Stimulated activated CD4-positive, alpha-beta T cell treated with anti-CD3 and anti-CD28 coated beads, Interleukin-12 subunit alpha, Interleukin-12 subunit beta, amount 100 ng/mL, for 48 hours (primary cell): ENCODE results near the gene PML.

Experiments
- DNase-seq, 3 donors: peaks; one replicate each; pipeline ENCODE4 v3.0.0-alpha.2; 2020; ENCODE audit warnings: low read depth in 2 of 3, low spot score in 1 of 3

Gene PML

GRCh38 chr15:74007820-74008371 is 13.4 kb downstream of the PML start:
- no peak for DNase-seq

- DNase-seq, result no peak
Observed at GRCh38 chr15:74008901-74009300, 14.4 kb downstream of the PML start.

GRCh38 chr15:74010929-74011540 is 16.5 kb downstream of the PML start:
- no peak for DNase-seq

- no peak for DNase-seq
Observed at GRCh38 chr15:74011610-74012009, 17.1 kb downstream of the PML start.

GRCh38 chr15:74013374-74013894 is 18.9 kb downstream of the PML start:
- no peak for DNase-seq

GRCh38 chr15:74019734-74020133 is 25.2 kb downstream of the PML start:
- DNase-seq, result no peak

- no peak for DNase-seq
Observed at GRCh38 chr15:74022706-74023470, 28.4 kb downstream of the PML start.

GRCh38 chr15:74024687-74025086 is 30.2 kb downstream of the PML start:
- DNase-seq, result no peak

GRCh38 chr15:74025436-74025835 is 30.9 kb downstream of the PML start:
- DNase-seq, result no peak

- DNase-seq, result no peak
Observed at GRCh38 chr15:74027688-74028087, 33.2 kb downstream of the PML start.

- DNase-seq, result no peak
Observed at GRCh38 chr15:74028646-74029045, 34.1 kb downstream of the PML start.

GRCh38 chr15:74032046-74032445 is 37.5 kb downstream of the PML start:
- no peak for DNase-seq

- no peak for DNase-seq
Observed at GRCh38 chr15:74032606-74033561, 38.4 kb downstream of the PML start.

GRCh38 chr15:74034206-74034755 is 39.8 kb downstream of the PML start:
- no peak for DNase-seq

- DNase-seq, result no peak
Observed at GRCh38 chr15:74035121-74036017, 40.9 kb downstream of the PML start.

- no peak for DNase-seq
Observed at GRCh38 chr15:74036271-74037170, 42.0 kb downstream of the PML start.

GRCh38 chr15:74037171-74038117 is 42.9 kb downstream of the PML start:
- DNase-seq, result no peak
